ENCODE results near the gene PIP5K1C.

- no peak for TF ChIP-seq POLR2A (IDR thresholded peaks at IDR 0.05)
- no peak for TF ChIP-seq CTCF (IDR thresholded peaks at IDR 0.05)
These were observed 10.1 kb upstream of the PIP5K1C start for GRCh38 chr19:3710265-3710812.
